Activated naive CD4-positive, alpha-beta T cell treated with anti-CD3 and anti-CD28 coated beads, Interleukin-2, amount 50 U/mL, for 24 hours (primary cell): ENCODE measurements around the gene AIF1.

ENCODE experiments used
- H3K27ac Mint-ChIP-seq: one replicate; pipeline ENCODE4 v1.8.0; 2021; ENCODE audit warnings: mild to moderate bottlenecking, mixed read lengths
- H3K27me3 Mint-ChIP-seq: one replicate; pipeline ENCODE4 v1.8.0; 2021; ENCODE audit warnings: mixed read lengths
- H3K36me3 Mint-ChIP-seq: one replicate; pipeline ENCODE4 v1.8.0; 2021; ENCODE audit warnings: mixed read lengths
- H3K4me1 Mint-ChIP-seq: one replicate; pipeline ENCODE4 v1.8.0; 2021; ENCODE audit warnings: mixed read lengths
- H3K4me3 Mint-ChIP-seq: one replicate; pipeline ENCODE4 v1.8.0; 2021; ENCODE audit warnings: mild to moderate bottlenecking, mixed read lengths
- H3K9me3 Mint-ChIP-seq: one replicate; pipeline ENCODE4 v1.8.0; 2021; ENCODE audit warnings: mixed read lengths

AIF1 gene

GRCh38 chr6:31627690-31628287, 12.8 kb downstream of the AIF1 start:
- H3K9me3 Mint-ChIP-seq, result no peaks in the 10 kb centered on the region
- no peak overlapping the region for H3K4me3 Mint-ChIP-seq
- no peaks in the 10 kb centered on the region for H3K27me3 Mint-ChIP-seq
- H3K4me1 Mint-ChIP-seq, result peaks cover 16% of the 10 kb centered on the region
- peak overlapping the region; percentile 37 for H3K27ac Mint-ChIP-seq
- H3K36me3 Mint-ChIP-seq, result peaks cover 25% of the 10 kb centered on the region

- H3K27ac Mint-ChIP-seq, result no peak overlapping the region
- peaks cover 11% of the 10 kb centered on the region for H3K4me1 Mint-ChIP-seq
- peaks cover 21% of the 10 kb centered on the region for H3K36me3 Mint-ChIP-seq
- H3K4me3 Mint-ChIP-seq, result no peak overlapping the region
- no peaks in the 10 kb centered on the region for H3K9me3 Mint-ChIP-seq
- no peaks in the 10 kb centered on the region for H3K27me3 Mint-ChIP-seq
These were observed 14.0 kb downstream of the AIF1 start for GRCh38 chr6:31629014-31629413.

- Mint-ChIP-seq H3K4me1 (peaks cover 11% of the 10 kb centered on the region), H3K27ac (peak overlapping the region; percentile 51), H3K27me3 (no peaks in the 10 kb centered on the region), H3K4me3 (no peak overlapping the region), H3K36me3 (peaks cover 27% of the 10 kb centered on the region), H3K9me3 (no peaks in the 10 kb centered on the region)
These were observed 15.3 kb downstream of the AIF1 start for GRCh38 chr6:31630177-31630934.

GRCh38 chr6:31631209-31631608, 16.2 kb downstream of the AIF1 start:
- no peaks in the 10 kb centered on the region for H3K9me3 Mint-ChIP-seq
- H3K27me3 Mint-ChIP-seq, result no peaks in the 10 kb centered on the region
- peaks cover 7% of the 10 kb centered on the region for H3K4me1 Mint-ChIP-seq
- no peak overlapping the region for H3K4me3 Mint-ChIP-seq
- peaks cover 26% of the 10 kb centered on the region for H3K36me3 Mint-ChIP-seq
- H3K27ac Mint-ChIP-seq, result peak overlapping the region; percentile 41

GRCh38 chr6:31631681-31632278, 16.7 kb downstream of the AIF1 start:
- Mint-ChIP-seq H3K4me1 (peaks cover 7% of the 10 kb centered on the region), H3K9me3 (no peaks in the 10 kb centered on the region), H3K4me3 (no peak overlapping the region), H3K27ac (no peak overlapping the region), H3K36me3 (peaks cover 25% of the 10 kb centered on the region), H3K27me3 (no peaks in the 10 kb centered on the region)

- no peak overlapping the region for H3K4me3 Mint-ChIP-seq
- H3K27me3 Mint-ChIP-seq, result no peaks in the 10 kb centered on the region
- no peak overlapping the region for H3K27ac Mint-ChIP-seq
- H3K36me3 Mint-ChIP-seq, result peaks cover 21% of the 10 kb centered on the region
- H3K9me3 Mint-ChIP-seq, result no peaks in the 10 kb centered on the region
- H3K4me1 Mint-ChIP-seq, result peaks cover 3% of the 10 kb centered on the region
These were observed 17.4 kb downstream of the AIF1 start for GRCh38 chr6:31632279-31632946.

- no peaks in the 10 kb centered on the region for H3K27me3 Mint-ChIP-seq
- no peak overlapping the region for H3K27ac Mint-ChIP-seq
- no peak overlapping the region for H3K4me3 Mint-ChIP-seq
- H3K36me3 Mint-ChIP-seq, result peaks cover 18% of the 10 kb centered on the region
- no peaks in the 10 kb centered on the region for H3K4me1 Mint-ChIP-seq
- H3K9me3 Mint-ChIP-seq, result no peaks in the 10 kb centered on the region
These were observed 18.4 kb downstream of the AIF1 start for GRCh38 chr6:31633447-31633846.

- no peak overlapping the region for H3K27ac Mint-ChIP-seq
- H3K36me3 Mint-ChIP-seq, result peaks cover 20% of the 10 kb centered on the region
- H3K9me3 Mint-ChIP-seq, result no peaks in the 10 kb centered on the region
- no peaks in the 10 kb centered on the region for H3K4me1 Mint-ChIP-seq
- H3K27me3 Mint-ChIP-seq, result no peaks in the 10 kb centered on the region
- H3K4me3 Mint-ChIP-seq, result no peak overlapping the region
These were observed 19.1 kb downstream of the AIF1 start for GRCh38 chr6:31634131-31634530.

GRCh38 chr6:31634969-31635575, 20.0 kb downstream of the AIF1 start:
- Mint-ChIP-seq H3K4me1 (no peaks in the 10 kb centered on the region), H3K36me3 (peaks cover 19% of the 10 kb centered on the region), H3K9me3 (no peaks in the 10 kb centered on the region), H3K27me3 (no peaks in the 10 kb centered on the region), H3K4me3 (no peak overlapping the region), H3K27ac (peak overlapping the region; percentile 41)

- H3K4me1 Mint-ChIP-seq, result no peaks in the 10 kb centered on the region
- H3K9me3 Mint-ChIP-seq, result no peaks in the 10 kb centered on the region
- no peak overlapping the region for H3K4me3 Mint-ChIP-seq
- H3K27ac Mint-ChIP-seq, result no peak overlapping the region
- peaks cover 13% of the 10 kb centered on the region for H3K36me3 Mint-ChIP-seq
- no peaks in the 10 kb centered on the region for H3K27me3 Mint-ChIP-seq
These were observed 21.9 kb downstream of the AIF1 start for GRCh38 chr6:31636698-31637596.

GRCh38 chr6:31639043-31639442, 24.0 kb downstream of the AIF1 start:
- no peaks in the 10 kb centered on the region for H3K9me3 Mint-ChIP-seq
- H3K27me3 Mint-ChIP-seq, result no peaks in the 10 kb centered on the region
- peak overlapping the region; percentile 46 for H3K27ac Mint-ChIP-seq
- H3K4me3 Mint-ChIP-seq, result no peak overlapping the region
- no peaks in the 10 kb centered on the region for H3K4me1 Mint-ChIP-seq
- H3K36me3 Mint-ChIP-seq, result peaks cover 11% of the 10 kb centered on the region

- peaks cover 11% of the 10 kb centered on the region for H3K36me3 Mint-ChIP-seq
- H3K4me3 Mint-ChIP-seq, result no peak overlapping the region
- H3K9me3 Mint-ChIP-seq, result no peaks in the 10 kb centered on the region
- H3K4me1 Mint-ChIP-seq, result no peaks in the 10 kb centered on the region
- H3K27me3 Mint-ChIP-seq, result no peaks in the 10 kb centered on the region
- H3K27ac Mint-ChIP-seq, result no peak overlapping the region
These were observed 24.4 kb downstream of the AIF1 start for GRCh38 chr6:31639449-31639861.

GRCh38 chr6:31640612-31641011, 25.6 kb downstream of the AIF1 start:
- peaks cover 5% of the 10 kb centered on the region for H3K4me1 Mint-ChIP-seq
- no peak overlapping the region for H3K4me3 Mint-ChIP-seq
- H3K9me3 Mint-ChIP-seq, result no peaks in the 10 kb centered on the region
- peak overlapping the region; percentile 27 for H3K27ac Mint-ChIP-seq
- peaks cover 11% of the 10 kb centered on the region for H3K36me3 Mint-ChIP-seq
- no peaks in the 10 kb centered on the region for H3K27me3 Mint-ChIP-seq

- Mint-ChIP-seq H3K4me1 (peaks cover 5% of the 10 kb centered on the region), H3K27ac (no peak overlapping the region), H3K9me3 (no peaks in the 10 kb centered on the region), H3K36me3 (peaks cover 9% of the 10 kb centered on the region), H3K4me3 (no peak overlapping the region), H3K27me3 (no peaks in the 10 kb centered on the region)
These were observed 26.3 kb downstream of the AIF1 start for GRCh38 chr6:31641370-31641769.
